Effector CD4-positive, alpha-beta T cell (primary cell): ENCODE results near the gene LRBA.
"Not testable (repeated sequence)": the region's sequence is repeated elsewhere in the genome, so short reads cannot be mapped to it uniquely, and the experiment has no call there.

Experiments
- DNase-seq: peaks from one replicate; pipeline ENCODE4 v3.0.0-alpha.2; 2020

LRBA gene

DNA sequence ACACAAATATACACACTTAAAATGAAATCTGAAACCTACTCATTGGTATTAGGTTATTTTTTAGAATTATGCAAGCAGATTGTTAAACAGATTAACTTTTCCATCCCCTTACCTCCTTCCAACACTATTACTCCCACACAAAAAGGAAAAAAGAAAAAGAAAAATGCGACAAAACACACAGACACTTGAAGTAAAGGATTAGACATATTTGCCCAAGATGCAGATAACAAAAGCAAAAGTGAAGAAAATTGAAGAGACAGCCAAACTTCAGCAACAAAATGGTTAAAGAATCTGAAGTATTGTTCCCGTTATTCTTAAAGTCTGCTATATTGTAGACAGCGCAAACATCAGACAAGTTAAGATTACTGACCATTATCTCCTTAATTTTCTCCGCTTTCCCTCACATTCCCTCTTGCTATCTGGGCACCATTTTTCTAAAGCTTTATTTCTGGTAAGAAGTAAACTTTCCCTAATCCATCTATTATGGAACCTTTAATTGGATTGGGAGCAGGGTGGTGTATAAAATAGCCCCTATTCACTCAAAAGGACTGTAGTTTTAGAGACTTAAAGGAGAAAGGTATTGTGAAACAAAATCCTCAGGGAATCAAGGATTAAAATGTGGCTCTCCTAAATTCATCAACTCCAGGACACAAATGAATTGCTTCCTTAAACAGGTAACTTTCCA lies 467.8 kb downstream of the LRBA start:
- DNase-seq, result no peak

DNA sequence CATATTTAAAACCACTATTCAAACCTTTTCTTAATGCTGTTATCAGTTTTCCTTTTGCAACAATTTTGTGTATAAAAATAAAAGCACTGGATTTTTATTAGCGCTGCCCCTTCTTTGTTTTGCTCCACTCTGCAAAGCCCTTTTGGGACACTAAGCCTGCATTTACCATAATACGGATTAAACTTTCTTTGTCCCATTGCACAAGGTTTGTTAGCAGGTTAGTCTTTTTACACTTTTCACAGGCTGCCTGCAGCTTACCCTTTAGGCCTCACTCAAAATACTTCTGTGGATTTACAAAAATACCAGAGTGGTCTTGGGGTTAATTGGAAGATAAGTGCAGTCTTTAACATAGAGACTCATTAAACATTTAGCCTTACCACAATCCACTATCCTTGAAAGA lies 468.8 kb downstream of the LRBA start:
- DNase-seq, result no peak

DNA sequence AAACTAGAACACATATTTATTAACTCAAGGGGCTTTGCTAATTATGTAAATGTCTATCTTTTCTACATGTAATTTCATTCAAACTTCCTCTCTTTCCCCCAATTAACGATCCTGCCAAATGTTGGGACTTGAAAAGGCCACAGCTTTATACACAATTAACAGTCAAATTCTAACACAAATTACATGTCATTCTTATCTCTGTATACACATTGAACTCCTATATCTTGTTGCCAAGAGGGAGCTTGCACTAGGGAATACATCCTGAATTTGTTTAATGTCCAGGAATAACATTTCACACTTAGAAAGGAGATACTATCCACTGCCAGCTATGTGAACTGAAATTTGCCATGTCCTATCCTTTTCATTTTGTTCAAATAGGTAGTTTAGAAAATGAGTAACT lies 472.0 kb downstream of the LRBA start:
- DNase-seq, result no peak

DNA sequence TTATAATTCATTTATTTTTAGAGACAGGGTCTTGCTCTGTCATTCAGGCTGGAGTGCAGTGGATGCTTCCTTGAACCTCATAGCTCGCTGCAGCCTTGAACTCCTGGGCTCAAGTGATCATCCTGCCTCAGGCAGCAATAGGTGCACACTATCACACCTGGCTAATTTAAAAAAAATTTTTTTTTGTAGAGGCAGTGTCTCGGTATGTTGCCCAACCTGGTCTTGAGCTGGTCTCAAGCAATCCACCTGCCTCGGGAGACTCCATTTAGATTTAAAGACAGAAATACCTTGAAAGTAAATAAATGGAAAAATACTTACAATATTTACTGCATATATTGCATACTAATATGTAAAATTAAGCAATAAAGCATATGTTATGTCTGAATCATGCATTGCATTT lies 473.4 kb downstream of the LRBA start:
- no peak for DNase-seq

DNA sequence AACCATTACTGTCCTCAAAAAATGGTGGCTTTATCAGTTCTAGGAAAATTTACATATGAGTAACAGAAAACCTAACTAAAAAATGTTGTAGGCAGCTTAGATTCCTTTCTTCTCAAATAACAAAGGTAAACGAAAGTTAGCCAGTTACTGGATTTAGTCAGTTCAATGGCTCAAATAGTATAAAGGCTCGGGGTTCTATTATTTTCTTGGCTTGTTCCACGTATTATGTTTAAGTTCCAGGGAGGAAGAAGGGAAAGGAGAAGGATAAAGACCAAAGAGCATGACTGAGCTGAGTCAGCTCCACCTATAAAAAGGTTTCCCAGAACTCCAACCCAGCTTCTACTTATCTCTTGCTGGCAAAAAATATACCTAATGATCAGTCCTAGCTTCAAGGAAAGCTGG lies 474.1 kb downstream of the LRBA start:
- no peak for DNase-seq

DNA sequence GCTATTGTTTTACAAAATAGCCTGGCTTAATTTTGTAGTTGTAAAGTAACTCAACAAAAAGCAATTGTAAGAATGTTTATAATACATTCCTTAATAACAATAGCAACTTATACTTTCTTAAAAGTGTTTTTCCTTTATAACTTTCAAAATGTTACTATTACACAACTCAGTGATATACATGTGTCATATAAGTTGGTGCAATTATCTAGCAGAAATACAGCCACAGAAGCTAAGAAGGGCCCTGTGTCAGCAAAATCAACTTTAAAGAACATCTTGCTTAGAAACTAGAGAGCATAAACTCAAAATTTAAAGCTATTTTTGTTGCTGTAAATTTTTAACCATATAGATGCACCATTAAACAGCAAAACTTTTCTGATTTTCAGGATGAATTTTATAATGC lies 474.5 kb downstream of the LRBA start:
- DNase-seq, result no peak

DNA sequence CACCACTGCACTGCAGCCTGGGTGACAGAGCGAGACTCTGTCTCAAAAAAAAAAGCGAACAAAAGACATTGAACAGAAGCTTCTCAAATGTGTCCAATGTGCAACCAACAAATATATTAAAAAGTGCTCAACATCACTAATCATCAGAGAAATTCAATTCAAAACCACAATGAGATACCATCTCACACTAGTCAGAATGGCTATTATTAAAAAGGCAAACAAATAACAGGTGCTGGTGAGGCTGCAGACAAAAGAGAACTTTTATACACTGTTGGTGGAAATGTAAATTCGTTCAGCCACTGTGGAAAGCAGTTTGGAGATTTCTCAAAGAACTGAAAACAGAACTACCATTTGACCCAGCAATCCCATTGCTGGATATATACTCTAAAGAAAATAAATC lies 477.2 kb downstream of the LRBA start:
- DNase-seq, result not testable (repeated sequence)

DNA sequence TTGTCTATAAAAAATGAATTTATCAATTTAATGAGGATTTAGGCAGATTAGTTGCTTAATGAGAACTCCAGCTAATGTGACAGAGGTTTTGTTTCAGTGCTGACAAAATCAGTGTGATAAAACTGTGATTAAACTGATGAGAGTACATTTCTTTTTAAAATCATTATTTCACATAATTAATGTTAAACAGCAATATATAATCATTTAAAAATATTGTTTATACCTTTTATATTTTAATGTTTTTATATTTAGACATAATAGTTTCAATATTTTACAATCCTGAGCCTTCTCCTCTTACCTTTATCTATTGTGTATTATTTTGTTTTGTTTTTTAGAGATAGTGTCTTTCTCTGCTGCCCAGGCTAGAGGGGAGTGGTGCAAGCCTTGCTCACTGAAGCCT lies 480.3 kb downstream of the LRBA start:
- DNase-seq, result no peak

DNA sequence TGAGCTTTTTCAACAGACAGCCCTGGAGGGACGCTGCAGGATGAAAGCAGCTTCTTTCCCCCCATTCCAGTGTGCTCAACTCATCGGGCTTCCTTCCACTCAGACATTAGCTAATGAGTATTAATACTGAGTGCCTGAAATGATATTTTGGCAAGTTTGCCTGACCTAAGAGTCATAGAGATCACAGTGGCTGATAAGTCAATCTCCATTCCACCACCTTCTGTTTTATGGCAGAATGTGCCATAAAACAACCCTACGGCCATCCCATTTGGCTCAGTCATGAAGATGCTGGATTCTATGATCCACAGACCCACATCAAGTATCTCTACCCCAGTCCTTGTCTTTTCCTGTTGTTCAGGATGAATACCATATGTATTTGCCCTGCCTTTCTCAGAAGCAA lies 481.4 kb downstream of the LRBA start:
- no peak for DNase-seq

DNA sequence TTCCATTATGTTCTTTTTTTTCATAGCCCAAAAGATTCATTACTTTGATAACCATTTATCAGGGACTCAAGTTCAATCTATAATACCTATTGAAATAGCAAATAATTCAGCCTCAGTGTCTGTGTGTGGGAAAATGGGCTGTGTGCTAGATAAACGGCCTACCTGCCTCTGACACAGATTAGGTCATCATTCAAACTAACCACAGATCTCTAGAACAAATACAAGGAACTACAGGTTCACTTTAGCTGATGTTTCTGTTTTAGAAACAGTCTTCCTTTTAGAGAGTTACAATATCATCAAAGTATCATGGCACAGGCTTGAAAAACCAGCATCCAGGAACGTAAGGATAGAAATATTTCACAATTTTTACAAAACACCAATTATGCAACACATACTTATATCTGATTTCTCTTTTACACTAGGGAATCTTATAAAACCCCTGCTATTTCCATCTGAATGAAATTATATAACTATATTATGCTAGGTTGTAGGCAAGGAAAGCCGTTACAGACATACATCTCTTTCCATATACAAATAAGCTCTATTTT lies 489.7 kb downstream of the LRBA start:
- DNase-seq, result no peak

DNA sequence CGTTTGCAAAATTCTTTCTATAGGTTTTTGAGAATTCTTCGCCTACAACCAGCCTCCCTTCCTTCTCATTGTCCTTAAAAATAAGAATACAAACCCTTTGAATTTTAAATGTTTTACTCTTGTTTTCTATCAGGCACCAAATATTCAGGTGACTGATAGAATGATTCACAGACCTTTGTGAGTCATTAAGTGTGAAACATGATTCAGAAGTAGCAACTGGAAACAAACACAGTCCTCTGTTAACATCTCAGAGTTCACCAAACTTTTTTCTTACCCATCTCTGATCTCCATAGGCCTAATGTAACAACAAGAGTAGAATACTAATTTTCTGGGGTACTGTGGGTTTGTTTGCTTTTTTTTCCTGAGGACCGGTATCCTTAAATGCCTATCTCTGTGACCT lies 496.5 kb downstream of the LRBA start:
- no peak for DNase-seq

DNA sequence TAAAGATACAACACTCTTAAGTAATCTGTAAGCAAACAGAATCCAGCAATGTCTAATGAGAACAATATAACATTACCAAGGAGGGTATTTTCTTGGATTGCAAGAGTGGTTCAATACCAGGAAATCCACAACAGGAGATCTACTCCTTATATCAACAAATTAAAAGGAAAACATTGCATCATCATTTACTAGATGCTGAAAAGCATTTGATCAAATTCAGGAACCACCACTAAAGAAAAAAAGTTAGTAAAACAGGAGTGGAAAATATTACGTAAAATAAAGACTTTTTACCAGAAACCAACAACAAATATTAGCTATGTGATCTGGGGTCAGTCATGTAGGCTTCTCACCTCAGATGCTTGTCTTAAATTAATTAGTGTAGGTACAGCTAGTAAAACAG lies 499.9 kb downstream of the LRBA start:
- no peak for DNase-seq

DNA sequence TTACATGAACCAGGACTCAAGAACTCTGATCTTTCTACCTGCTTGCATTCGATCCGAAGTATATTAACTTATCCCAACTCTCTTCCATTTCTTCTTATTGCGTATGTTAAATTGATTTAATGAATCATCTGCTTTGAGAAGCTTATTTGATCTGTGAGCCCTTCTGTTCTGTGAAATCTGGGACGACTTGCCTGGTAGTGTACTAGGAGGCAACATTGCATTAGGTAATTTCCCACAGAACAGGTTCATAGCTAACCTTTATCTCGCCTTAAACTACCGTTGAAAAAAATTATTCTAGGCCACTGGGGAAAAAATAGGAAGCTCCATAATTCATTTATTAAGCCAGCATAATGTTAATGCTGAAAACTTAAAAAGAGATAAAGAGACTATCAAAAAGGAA lies 500.4 kb downstream of the LRBA start:
- DNase-seq, result no peak

DNA sequence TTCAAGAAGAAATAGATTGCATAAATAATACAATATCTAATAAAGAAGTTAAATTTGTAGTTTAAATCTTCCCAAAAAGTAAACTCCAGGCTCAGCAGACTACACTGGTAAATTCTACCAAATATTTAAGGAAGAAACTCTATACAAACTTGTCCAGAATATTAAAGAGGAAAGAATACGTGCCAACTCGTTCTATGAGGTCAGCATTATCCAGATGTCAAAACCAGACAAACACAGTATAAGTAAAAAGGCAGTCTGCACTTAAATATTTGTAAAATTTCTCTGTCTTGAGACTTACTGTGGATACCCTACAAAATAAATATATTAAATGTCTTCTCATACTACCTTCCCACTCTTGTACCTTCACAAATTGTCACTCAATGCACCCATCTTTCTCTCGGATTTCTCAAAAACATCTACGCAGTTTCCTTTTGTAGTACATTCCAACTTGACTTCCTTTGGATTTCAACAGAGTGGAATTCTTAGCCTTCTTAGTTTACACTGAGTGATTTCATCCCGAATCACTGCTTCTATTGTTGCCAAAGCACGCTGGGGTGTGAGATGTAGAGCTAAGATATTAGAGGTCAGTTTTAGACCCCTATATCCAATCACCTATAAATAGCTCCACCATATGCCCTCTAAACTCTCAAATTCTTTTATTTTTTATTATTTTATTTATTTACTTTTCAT lies 504.8 kb downstream of the LRBA start:
- DNase-seq, result no peak

DNA sequence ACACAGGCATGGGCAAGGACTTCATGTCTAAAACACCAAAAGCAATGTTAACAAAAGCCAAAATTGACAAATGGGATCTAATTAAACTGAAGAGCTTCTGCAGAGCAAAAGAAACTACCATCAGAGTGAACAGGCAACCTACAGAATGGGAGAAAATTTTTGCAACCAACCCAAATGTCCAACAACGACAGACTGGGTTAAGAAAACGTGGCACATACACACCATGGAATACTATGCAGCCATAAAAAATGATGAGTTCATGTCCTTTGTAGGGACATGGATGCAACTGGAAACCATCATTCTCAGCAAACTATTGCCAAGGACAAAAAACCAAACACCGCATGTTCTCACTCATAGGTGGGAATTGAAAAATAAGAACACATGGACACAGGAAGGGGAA lies 507.4 kb downstream of the LRBA start:
- not testable (repeated sequence) for DNase-seq

DNA sequence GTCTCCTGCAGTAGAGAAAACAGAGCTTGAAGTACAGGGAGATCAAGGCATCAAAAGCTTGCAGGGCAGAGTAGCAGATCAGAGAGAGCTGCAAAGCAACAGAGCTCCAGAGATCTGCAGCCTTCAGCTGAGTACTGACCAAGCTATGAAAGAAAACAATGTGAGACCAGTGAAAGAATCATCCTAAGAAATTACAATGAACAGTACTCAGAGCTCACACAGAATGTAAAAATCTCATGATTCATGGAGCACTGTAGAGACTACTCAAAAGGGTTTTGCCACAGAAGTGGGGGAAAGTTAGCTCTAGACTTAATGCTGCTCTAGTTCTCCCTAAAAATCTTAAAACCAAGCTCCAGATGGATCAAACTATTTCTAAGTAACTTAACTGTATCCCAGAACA lies 513.1 kb downstream of the LRBA start:
- DNase-seq, result no peak

DNA sequence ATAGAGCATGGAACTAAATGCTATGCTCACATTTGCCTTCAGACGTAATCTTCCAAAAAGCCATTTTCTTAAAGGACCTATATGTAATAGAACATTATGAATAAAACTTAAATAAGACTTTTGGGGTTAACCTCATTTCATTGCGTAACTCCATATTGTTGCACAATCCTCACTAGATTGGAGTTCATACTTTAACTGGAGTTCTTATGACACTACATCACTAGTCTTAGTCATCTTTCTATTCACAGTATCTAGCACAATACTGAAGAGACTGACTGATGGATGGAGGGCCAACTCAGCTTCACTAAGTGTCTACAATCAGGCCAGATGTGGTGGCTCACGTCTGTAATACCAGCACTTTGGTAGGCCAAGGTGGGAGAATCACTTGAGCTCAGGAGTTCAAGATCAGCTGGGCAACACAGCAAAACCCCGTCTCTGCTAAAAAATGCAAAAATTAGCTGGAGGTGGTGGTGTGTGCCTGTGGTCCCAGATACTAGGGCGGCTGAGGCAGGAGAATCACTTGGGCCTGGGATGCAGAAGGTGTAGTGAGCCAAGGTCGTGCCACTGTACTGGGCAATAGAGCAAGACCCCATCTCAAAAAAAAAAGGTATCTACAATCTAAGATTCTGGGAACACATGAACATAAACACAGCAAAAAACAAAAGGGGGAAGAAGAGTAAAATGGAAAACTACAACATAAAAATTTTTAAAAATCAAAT lies 513.9 kb downstream of the LRBA start:
- no peak for DNase-seq

DNA sequence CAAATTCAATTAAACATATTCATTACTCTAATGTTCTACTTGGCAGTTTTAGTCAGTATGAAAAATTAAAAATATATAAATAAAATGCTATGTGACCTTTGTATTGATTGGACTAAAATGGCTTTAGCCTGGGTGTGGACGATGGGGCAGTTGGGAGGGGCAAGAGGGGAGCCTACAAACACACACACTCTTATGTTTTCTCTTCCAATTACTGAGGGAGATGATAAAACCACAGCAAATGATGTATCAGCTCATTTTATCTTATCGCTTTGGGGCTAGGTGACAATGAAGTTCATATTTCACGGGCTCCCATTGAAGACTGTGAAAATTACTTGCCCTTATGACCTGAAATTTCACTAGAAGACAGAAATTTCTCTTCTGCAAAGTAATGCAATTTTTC lies 517.5 kb downstream of the LRBA start:
- no peak for DNase-seq

DNA sequence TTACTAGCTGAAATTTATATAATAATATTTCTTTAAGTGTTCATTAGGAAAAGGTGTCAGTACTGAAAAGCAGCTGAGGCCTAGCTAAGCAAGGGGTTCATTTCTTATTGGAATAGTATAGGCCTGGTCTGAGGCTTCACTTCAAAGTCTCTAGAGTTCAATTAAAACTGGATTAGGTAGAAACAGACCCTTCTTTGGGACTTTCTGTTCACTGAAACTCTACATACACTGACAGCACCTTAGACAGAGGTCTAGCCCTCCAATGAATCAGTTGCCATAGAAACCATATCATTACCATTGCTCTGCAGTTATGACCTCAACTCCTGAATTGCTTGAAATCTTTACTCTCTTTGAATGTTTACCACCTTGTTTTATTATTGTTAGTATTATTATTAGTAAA lies 519.5 kb downstream of the LRBA start:
- DNase-seq, result no peak

DNA sequence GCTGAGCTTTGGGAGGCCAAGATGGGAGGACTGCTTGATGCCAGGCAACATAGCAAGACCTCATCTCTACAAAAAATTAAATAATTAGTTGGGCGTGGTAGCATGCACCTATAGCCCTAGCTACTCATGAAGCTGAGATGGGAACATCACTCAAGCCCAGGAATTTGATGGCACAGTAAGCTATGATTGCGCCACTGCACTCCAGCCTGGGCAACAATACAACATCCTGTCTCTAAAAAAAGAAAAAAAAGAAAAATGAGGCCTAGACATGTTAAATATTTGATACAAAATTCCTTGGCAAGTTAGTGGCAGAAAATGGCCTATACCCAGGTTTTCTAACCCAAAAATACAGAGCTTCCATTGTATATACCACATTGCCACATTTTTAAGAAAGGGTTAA lies 521.2 kb downstream of the LRBA start:
- no peak for DNase-seq

DNA sequence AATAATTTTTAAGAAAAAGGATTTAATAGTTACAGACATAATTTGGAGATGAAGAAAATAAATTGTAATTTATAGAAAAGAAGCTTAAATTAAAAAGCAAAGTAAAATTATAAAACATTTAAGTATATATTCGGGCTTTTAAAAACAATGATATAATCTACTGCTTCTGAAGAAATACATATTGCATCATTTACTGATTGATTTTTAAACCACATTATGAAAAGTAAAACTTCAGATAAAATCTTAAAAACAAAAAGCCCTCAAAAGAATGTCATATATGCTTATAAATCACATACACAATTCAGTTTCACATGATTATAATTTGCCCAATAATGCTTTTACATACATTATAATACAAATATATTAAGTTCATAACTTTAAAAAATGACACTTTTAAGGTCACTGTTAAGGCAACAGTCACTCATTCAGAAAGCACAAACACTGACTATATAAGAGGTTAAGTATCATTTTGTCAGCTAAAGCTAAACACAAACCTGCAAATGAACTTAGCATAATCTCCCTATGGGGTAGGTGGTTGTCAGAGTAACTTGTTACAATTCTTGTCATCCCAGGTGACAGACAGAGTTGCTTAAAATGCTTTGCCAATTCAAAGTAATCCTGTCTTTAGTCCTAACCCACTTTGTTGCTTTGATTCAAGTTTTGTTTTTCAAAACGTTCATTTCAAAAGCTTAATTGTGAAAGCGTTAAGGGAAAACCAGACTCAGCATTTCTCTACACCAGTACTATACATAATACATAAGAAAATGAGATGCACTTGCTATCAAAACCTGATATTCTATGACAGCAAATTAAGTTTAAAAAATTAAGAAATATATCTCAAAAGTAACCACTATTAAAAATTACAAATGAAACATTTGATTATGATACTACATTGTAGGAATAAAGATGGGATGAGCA lies 523.7 kb downstream of the LRBA start:
- no peak for DNase-seq

DNA sequence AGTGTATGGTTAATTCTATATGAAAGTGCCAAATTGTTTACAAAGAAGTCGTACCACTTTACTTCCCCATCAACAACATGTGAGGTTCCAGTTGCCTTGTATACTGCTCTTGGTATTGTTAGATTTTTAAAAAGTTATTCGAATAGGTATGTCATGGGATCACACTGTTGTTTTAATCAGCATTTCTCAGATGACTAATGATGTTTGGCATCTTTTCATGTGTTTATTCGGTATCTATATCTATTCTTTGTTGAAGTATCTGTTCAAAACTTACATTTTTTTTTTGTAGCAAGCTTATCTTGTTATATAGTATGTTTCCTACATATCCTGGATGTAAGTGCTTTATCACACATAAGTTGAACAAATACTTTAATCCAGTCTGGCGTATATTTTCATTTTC lies 532.5 kb downstream of the LRBA start:
- DNase-seq, result no peak

DNA sequence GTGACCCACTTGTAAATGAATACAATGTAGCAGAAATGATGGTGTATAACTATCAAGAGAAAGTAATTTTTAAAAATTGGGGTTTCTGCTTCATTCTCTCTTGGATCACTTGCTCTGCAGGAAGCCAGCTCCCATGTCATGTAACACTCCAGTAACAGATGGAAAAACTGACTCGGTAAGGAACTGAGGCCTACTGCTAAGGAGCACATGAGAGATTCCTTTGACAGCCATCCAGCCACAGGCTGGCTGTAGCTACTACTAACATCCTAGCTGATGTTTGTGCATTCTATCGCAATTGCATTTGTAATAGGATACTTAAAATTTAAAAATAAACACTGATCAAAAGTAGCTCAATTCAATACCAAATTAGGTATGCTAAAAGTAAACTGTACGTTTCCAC lies 535.4 kb downstream of the LRBA start:
- no peak for DNase-seq
